IMR-90 (cell line): ENCODE results near the gene GLT8D2. TPM values are rescaled to one million over a fixed set of nuclear protein-coding genes. Genes with fewer than 3 reads are reported as not detected.
A peak's percentile ranks its signal among the peaks of the same experiment; 100 is the strongest.

ENCODE experiments used
- ATAC-seq: fragments of 200-7000 bp; cut with Tn5 transposase; 2 replicates; pipeline ENCODE4 v1.9.1; 2020; ENCODE audit warnings: low read depth, mild to moderate bottlenecking, moderate library complexity
- BruUV-seq: library from RNA; stranded (reverse); fragments of 400-500 nt; replicated peaks from 2 replicates; lab custom pipeline; 2021; lab: Mats Ljungman, UMichigan
- CTCF ChIA-PET: fragments of 300-600 bp; formaldehyde crosslinking; extraction: SDS; loops from one replicate; lab custom pipeline; 2021; ENCODE audit warnings: antibody characterized with exemption; lab: Yijun Ruan, JAX
- POLR2A ChIA-PET: fragments of 300-600 bp; sonication (Branson Sonifier 250); formaldehyde crosslinking; loops from one replicate; lab custom pipeline; 2022; ENCODE audit warnings: antibody characterized with exemption; ENCODE audit not compliant: unreplicated experiment; lab: Charles Lee
- DNase-seq: peaks from one replicate; pipeline ENCODE4 v3.0.0; 2013
- H2AFZ ChIP-seq: replicated peaks from 2 replicates; pipeline ENCODE3; 2013; ENCODE audit warnings: low read length, mild to moderate bottlenecking; ENCODE audit not compliant: poor library complexity
- H2AK5ac ChIP-seq: 2 replicates; pipeline ENCODE4 v1.6.1; 2013; ENCODE audit warnings: low read depth, low read length, inconsistent platforms
- H2AK9ac ChIP-seq: replicated peaks from 2 replicates; pipeline ENCODE3; 2013; ENCODE audit warnings: mild to moderate bottlenecking, low read depth, low read length, moderate library complexity; ENCODE audit not compliant: poor library complexity
- H2BK120ac ChIP-seq: 2 replicates; pipeline ENCODE4 v1.6.1; 2013; ENCODE audit warnings: low read depth, low read length, inconsistent platforms
- H2BK15ac ChIP-seq: 3 replicates; pipeline ENCODE4 v1.6.1; 2013; ENCODE audit warnings: low read depth, low read length, inconsistent platforms
- H2BK20ac ChIP-seq: 2 replicates; pipeline ENCODE4 v1.6.1; 2013; ENCODE audit warnings: low read depth, mild to moderate bottlenecking, inconsistent platforms, low read length, moderate library complexity
- H2BK5ac ChIP-seq: 2 replicates; pipeline ENCODE4 v1.6.1; 2013; ENCODE audit warnings: mild to moderate bottlenecking, low read depth, low read length, inconsistent platforms; ENCODE audit not compliant: poor library complexity, severe bottlenecking
- H3K14ac ChIP-seq: replicated peaks from 2 replicates; pipeline ENCODE4 v1.6.1; 2013; ENCODE audit warnings: low read depth, low read length, inconsistent platforms
- H3K18ac ChIP-seq: 2 replicates; pipeline ENCODE4 v1.6.1; 2013; ENCODE audit warnings: low read depth, low read length, control low read depth
- H3K23ac ChIP-seq: 2 replicates; pipeline ENCODE4 v1.6.1; 2013; ENCODE audit warnings: low read depth, low read length, inconsistent platforms
- H3K27ac ChIP-seq: 2 replicates; pipeline ENCODE4 v1.5.1; 2013; ENCODE audit warnings: mild to moderate bottlenecking, control low read depth, low read length; ENCODE audit not compliant: insufficient read depth
- H3K27me3 ChIP-seq: 2 replicates; pipeline ENCODE4 v1.6.1; 2013; ENCODE audit warnings: low read length; ENCODE audit not compliant: control insufficient read depth, insufficient read depth
- H3K36me3 ChIP-seq: 2 replicates; pipeline ENCODE4 v1.6.1; 2013; ENCODE audit warnings: low read length, mixed read lengths; ENCODE audit not compliant: control insufficient read depth, insufficient read depth
- H3K4ac ChIP-seq: 2 replicates; pipeline ENCODE4 v1.6.1; 2013; ENCODE audit warnings: low read depth, low read length, inconsistent platforms
- H3K4me1 ChIP-seq: 2 replicates; pipeline ENCODE4 v1.6.1; 2013; ENCODE audit warnings: low read length, mixed read lengths; ENCODE audit not compliant: control insufficient read depth, insufficient read depth
- H3K4me2 ChIP-seq: 2 replicates; pipeline ENCODE4 v1.6.1; 2013; ENCODE audit warnings: low read depth, mild to moderate bottlenecking, control low read depth, low read length, moderate library complexity
- H3K4me3 ChIP-seq: 2 replicates; pipeline ENCODE4 v1.5.1; 2013; ENCODE audit warnings: low read depth, mild to moderate bottlenecking, control low read depth, low read length, moderate library complexity; ENCODE audit not compliant: insufficient read depth
- H3K56ac ChIP-seq: 2 replicates; pipeline ENCODE4 v1.6.1; 2013; ENCODE audit warnings: low read length, inconsistent platforms; ENCODE audit not compliant: insufficient read depth; ENCODE audit errors: extremely low read depth
- H3K79me1 ChIP-seq, 2 experiments: 2 replicates each; pipeline ENCODE4 v1.6.1; 2013; ENCODE audit warnings: low read length in 2 of 2, inconsistent platforms in 1 of 2, low read depth in 1 of 2
- H3K9ac ChIP-seq: 2 replicates; pipeline ENCODE4 v1.6.1; 2013; ENCODE audit warnings: low read depth, low read length, control low read depth
- H3K9me1 ChIP-seq: 2 replicates; pipeline ENCODE4 v1.6.1; 2013; ENCODE audit warnings: low read length, inconsistent platforms; ENCODE audit not compliant: insufficient read depth
- H3K9me3 ChIP-seq: 2 replicates; pipeline ENCODE4 v1.6.1; 2013; ENCODE audit warnings: low read length; ENCODE audit not compliant: control insufficient read depth, insufficient read depth
- H4K20me1 ChIP-seq: 2 replicates; pipeline ENCODE4 v1.6.1; 2013; ENCODE audit warnings: low read length, inconsistent platforms; ENCODE audit not compliant: insufficient read depth
- H4K5ac ChIP-seq: 2 replicates; pipeline ENCODE4 v1.6.1; 2013; ENCODE audit warnings: mild to moderate bottlenecking, low read depth, low read length, control low read depth
- H4K8ac ChIP-seq, 2 experiments: 2 replicates each; pipeline ENCODE4 v1.6.1; 2013; ENCODE audit warnings: low read depth in 2 of 2, low read length in 2 of 2, control low read depth in 1 of 2, inconsistent platforms in 1 of 2
- H4K91ac ChIP-seq: 2 replicates; pipeline ENCODE4 v1.6.1; 2013; ENCODE audit warnings: low read depth, low read length, inconsistent platforms; ENCODE audit not compliant: insufficient read depth
- CEBPB ChIP-seq: IDR thresholded peaks from 2 replicates; pipeline ENCODE4 v1.6.1; 2012; ENCODE audit warnings: low read depth, low read length, improper control_type of control experiment
- CHD1 ChIP-seq: IDR thresholded peaks from 2 replicates; pipeline ENCODE4 v1.6.1; 2012; ENCODE audit warnings: low read depth, low read length, improper control_type of control experiment
- FOS ChIP-seq: fragments of 150-350 bp; IDR thresholded peaks from 2 replicates; pipeline ENCODE4 v1.6.1; 2016; ENCODE audit warnings: low read depth, low read length
- MAZ ChIP-seq: IDR thresholded peaks from 2 replicates; pipeline ENCODE4 v1.6.1; 2012; ENCODE audit warnings: low read depth, mild to moderate bottlenecking, low read length, improper control_type of control experiment, moderate library complexity, borderline replicate concordance
- POLR2A ChIP-seq: IDR thresholded peaks from 2 replicates; pipeline ENCODE4 v1.6.1; 2012; ENCODE audit warnings: mild to moderate bottlenecking, low read depth, low read length
- RAD21 ChIP-seq: IDR thresholded peaks from 2 replicates; pipeline ENCODE4 v1.6.1; 2012; ENCODE audit warnings: low read length, improper control_type of control experiment
- RCOR1 ChIP-seq: IDR thresholded peaks from 2 replicates; pipeline ENCODE4 v1.6.1; 2012; ENCODE audit warnings: mild to moderate bottlenecking, low read length, improper control_type of control experiment; ENCODE audit not compliant: insufficient replicate concordance
- RFX5 ChIP-seq: IDR thresholded peaks from 2 replicates; pipeline ENCODE4 v1.8.0; 2012; ENCODE audit warnings: low read depth, mild to moderate bottlenecking, low read length, moderate library complexity
- WGBS, 2 experiments: methylation state at CpG; one replicate each; pipeline versions ENCODE4 v1.1.5 to v1.1.7; 2013; ENCODE audit warnings: missing lambda C conversion rate in 2 of 2; ENCODE audit not compliant: insufficient read length in 1 of 2; ENCODE audit errors: extremely low coverage in 2 of 2; 5-methylcytosine and 5-hydroxymethylcytosine counted together
- dilution Hi-C: fragments of 300-500 bp; cut with HindIII; formaldehyde crosslinking; loops from one replicate; pipeline ENCODE4 v1.14.3; 2018; ENCODE audit warnings: low sequenced_read_pairs; ENCODE audit not compliant: unreplicated experiment
- in situ Hi-C: fragments of 300-500 bp; cut with MboI; formaldehyde crosslinking; loops from 3 replicates; pipeline ENCODE4 v1.14.3; 2019; ENCODE audit warnings: low sequenced_read_pairs, inconsistent platforms, mixed read lengths
- intact Hi-C: fragments of 100-400 bp; cut with micrococcal nuclease; formaldehyde crosslinking; loops from 2 replicates; pipeline ENCODE4 v1.10.0; 2022
- polyA plus RNA-seq, 3 experiments: library from polyadenylated mRNA; depleted of rRNA; stranded (reverse); fragments of >200 nt; gene quantifications; 2 replicates each; pipeline ENCODE4 v1.2.3, GENCODE V29; 2012; ENCODE audit warnings: low replicate concordance in 1 of 3
- total RNA-seq: library from RNA; depleted of rRNA; stranded (reverse); fragments of >200 nt; gene quantifications from 2 replicates; pipeline ENCODE4 v1.2.3, GENCODE V29; 2012
- TF ChIP-seq, protein P1 (sequence below): conservative IDR thresholded peaks from 2 replicates; pipeline ENCODE4 v1.5.1; 2012; ENCODE audit warnings: mild to moderate bottlenecking, low read depth, low read length, improper control_type of control experiment
- TF ChIP-seq, protein P2 (sequence below): fragments of 150-350 bp; IDR thresholded peaks from 2 replicates; pipeline ENCODE4 v1.6.1; 2016; ENCODE audit warnings: low read depth, mild to moderate bottlenecking, low read length, moderate library complexity, borderline replicate concordance

Gene GLT8D2
- total and polyA plus RNA-seq, 2 of the 4 experiments (the other 2 are of a cell fraction) = 33.5 to 47.9 TPM

DNA sequence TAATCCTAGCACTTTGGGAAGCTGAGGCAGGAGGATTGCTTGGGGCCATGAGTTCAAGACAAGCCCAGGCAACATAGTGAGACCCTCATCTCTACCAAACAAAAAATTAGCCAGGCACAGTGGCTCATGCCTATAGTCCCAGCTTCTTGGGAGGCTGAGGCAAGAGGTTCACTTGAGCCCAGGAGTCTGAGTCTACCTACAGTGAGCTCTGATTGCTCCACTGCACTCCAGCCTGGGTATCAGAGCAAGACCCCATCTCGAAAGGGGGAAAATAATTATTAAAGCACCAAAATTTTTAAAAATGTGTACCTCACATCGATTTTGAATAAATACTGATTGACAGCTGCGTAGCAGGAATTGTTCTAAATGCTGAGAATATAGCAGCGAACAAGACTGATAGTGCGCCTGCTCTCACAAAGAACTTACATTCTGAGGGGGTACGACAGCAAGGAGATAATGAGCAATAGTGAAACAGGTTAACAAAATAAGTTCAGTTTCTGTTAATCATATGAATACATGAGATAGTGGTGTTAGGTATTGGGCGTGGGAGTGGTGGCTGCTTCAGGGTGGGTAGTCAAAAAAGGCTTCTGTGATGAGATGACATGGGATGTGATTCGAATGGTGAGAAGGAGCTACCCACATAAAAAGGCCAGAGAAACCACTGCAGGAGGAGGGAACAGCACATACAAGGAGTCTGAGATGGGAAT, 33.9 kb upstream of the GLT8D2 start:
- BruUV-seq = no TSS peak
- peaks cover 32% of the 10 kb centered on the region for H3K36me3 ChIP-seq
- H4K8ac ChIP-seq = no peak overlapping the region
- no peak overlapping the region for H2AK5ac ChIP-seq
- no peak overlapping the region for H3K4me2 ChIP-seq
- no peak overlapping the region for H3K18ac ChIP-seq
- peak overlapping the region; percentile 33 for H2BK5ac ChIP-seq
- no peak overlapping the region for H4K5ac ChIP-seq
- no peak overlapping the region for H2AFZ ChIP-seq
- H3K9me1 ChIP-seq = peaks cover under 1% of the 10 kb centered on the region; the same call in 1 of the 2 replicates
- H3K56ac ChIP-seq = no peak overlapping the region
- no peak overlapping the region for H3K27ac ChIP-seq
- no peak overlapping the region for H2BK120ac ChIP-seq
- peaks cover 3% of the 10 kb centered on the region; the same call in 1 of the 2 replicates for H3K4me1 ChIP-seq
- intact Hi-C loops = no loop called here
- no peak overlapping the region for H4K91ac ChIP-seq
- H3K23ac ChIP-seq = no peak overlapping the region
- in situ Hi-C loops = no loop called here
- WGBS, 2 experiments = 100% methylated on average over 5 of the region's 8 CpGs; no CpG with 5 or more reads in 1 of the 2 experiments
- no peak for ATAC-seq
- dilution Hi-C loops = no loop called here
- H3K27me3 ChIP-seq = no peaks in the 10 kb centered on the region
- no peak overlapping the region for H3K4me3 ChIP-seq
- POLR2A ChIA-PET = no interaction called here
- H3K9me3 ChIP-seq = no peaks in the 10 kb centered on the region
- H3K9ac ChIP-seq = no peak overlapping the region
- peaks cover 13 to 15% of the 10 kb centered on the region in 2 experiments for H3K79me1 ChIP-seq
- no peak overlapping the region for H3K4ac ChIP-seq
- H4K20me1 ChIP-seq = no peaks in the 10 kb centered on the region
- no peak overlapping the region for H2BK15ac ChIP-seq
- no peak overlapping the region for H2BK20ac ChIP-seq
- CTCF ChIA-PET = interaction anchor here (1.2 to 1.3 kb wide), 2 partner anchors 16 to 135 kb away, joined by 3 read pairs; no protein-coding TSS in a partner anchor
- no peak for DNase-seq
- no peak overlapping the region for H3K14ac ChIP-seq
- H2AK9ac ChIP-seq = no peak overlapping the region
- TF ChIP-seq CEBPB = no peak
- no peak for TF ChIP-seq RAD21
- TF ChIP-seq MAZ = no peak
- TF ChIP-seq, protein P1, sequence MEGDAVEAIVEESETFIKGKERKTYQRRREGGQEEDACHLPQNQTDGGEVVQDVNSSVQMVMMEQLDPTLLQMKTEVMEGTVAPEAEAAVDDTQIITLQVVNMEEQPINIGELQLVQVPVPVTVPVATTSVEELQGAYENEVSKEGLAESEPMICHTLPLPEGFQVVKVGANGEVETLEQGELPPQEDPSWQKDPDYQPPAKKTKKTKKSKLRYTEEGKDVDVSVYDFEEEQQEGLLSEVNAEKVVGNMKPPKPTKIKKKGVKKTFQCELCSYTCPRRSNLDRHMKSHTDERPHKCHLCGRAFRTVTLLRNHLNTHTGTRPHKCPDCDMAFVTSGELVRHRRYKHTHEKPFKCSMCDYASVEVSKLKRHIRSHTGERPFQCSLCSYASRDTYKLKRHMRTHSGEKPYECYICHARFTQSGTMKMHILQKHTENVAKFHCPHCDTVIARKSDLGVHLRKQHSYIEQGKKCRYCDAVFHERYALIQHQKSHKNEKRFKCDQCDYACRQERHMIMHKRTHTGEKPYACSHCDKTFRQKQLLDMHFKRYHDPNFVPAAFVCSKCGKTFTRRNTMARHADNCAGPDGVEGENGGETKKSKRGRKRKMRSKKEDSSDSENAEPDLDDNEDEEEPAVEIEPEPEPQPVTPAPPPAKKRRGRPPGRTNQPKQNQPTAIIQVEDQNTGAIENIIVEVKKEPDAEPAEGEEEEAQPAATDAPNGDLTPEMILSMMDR = no peak
- no peak for TF ChIP-seq RCOR1
- TF ChIP-seq, protein P2, sequence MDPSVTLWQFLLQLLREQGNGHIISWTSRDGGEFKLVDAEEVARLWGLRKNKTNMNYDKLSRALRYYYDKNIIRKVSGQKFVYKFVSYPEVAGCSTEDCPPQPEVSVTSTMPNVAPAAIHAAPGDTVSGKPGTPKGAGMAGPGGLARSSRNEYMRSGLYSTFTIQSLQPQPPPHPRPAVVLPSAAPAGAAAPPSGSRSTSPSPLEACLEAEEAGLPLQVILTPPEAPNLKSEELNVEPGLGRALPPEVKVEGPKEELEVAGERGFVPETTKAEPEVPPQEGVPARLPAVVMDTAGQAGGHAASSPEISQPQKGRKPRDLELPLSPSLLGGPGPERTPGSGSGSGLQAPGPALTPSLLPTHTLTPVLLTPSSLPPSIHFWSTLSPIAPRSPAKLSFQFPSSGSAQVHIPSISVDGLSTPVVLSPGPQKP = no peak
- no peak for TF ChIP-seq POLR2A
- TF ChIP-seq CHD1 = no peak
- no peak for TF ChIP-seq FOS
- no peak for TF ChIP-seq RFX5
